Gastrocnemius medialis (tissue), 4 donors: ENCODE measurements around the gene CARD16.

Experiments
- CTCF ChIP-seq, 5 experiments: fragments of 450-650 bp in 3 of 5; fragments of 200-600 bp in 2 of 5; sonication (generic) in 2 of 5; IDR thresholded peaks in 4 of 5; conservative IDR thresholded peaks in 1 of 5; 1 replicate in 4 of 5; 2 replicates in 1 of 5; pipeline ENCODE4 v1.5.1; 2016 to 2019; ENCODE audit warnings: antibody characterized with exemption in 5 of 5, mild to moderate bottlenecking in 3 of 5, moderate library complexity in 3 of 5
- POLR2A ChIP-seq, 2 donors: fragments of 450-650 bp; IDR thresholded peaks; one replicate each; pipeline ENCODE4 v1.6.1; 2017; ENCODE audit warnings: antibody characterized with exemption in 2 of 2, mild to moderate bottlenecking in 2 of 2, moderate library complexity in 2 of 2

GRCh38 chr11:105040703-105041102 lies 4.4 kb downstream of the CARD16 start:
- TF ChIP-seq CTCF (IDR thresholded peaks at IDR 0.05 in 4 of 5, conservative IDR thresholded peaks at IDR 0.05 in 1 of 5) (no peak), POLR2A (IDR thresholded peaks at IDR 0.05) (no peak)
